Measurements from ENCODE around the gene HOXD10. TPM values are rescaled to one million over a fixed set of nuclear protein-coding genes. Genes with fewer than 3 reads are reported as not detected.

HOXD10 gene
- polyA plus RNA-seq, 1 donor from 2014 or later: not detected

- Histone ChIP-seq H3F3A (ENCODE audit: insufficient read depth, low read length, poor library complexity, severe bottlenecking) (no peaks in the 10 kb centered on the region), H3K79me2 (replicated peaks; ENCODE audit: insufficient read depth, low read length) (no peaks in the 10 kb centered on the region), H3K27ac (ENCODE audit: low read length) (no peak within 1 kb of the TSS), H3K9me2 (ENCODE audit: insufficient read depth, low read length) (no peaks in the 10 kb centered on the region), H3K36me3 (ENCODE audit: insufficient read depth, low read length) (no peaks in the 10 kb centered on the region), H3K9ac (ENCODE audit: low read length) (no peak within 1 kb of the TSS), H3K9me3 (ENCODE audit: low read length) (no peaks in the 10 kb centered on the region), H3K4me3 (ENCODE audit: low read length) (peak within 1 kb of the TSS; percentile 48), H3K27me3 (ENCODE audit: insufficient read depth, low read depth, low read length) (peaks cover 96% of the 10 kb centered on the region), H3K4me2 (ENCODE audit: low read length) (no peak within 1 kb of the TSS), H2AFZ (ENCODE audit: low read depth, low read length) (no peak within 1 kb of the TSS), H4K20me1 (ENCODE audit: insufficient read depth) (no peaks in the 10 kb centered on the region)
- TF ChIP-seq EZH2 (IDR thresholded peaks at IDR 0.05; ENCODE audit: borderline replicate concordance, insufficient read depth, low read length, poor library complexity, severe bottlenecking) (peak; percentile 59), POLR2AphosphoS5 (IDR thresholded peaks at IDR 0.05) (no peak), REST (IDR thresholded peaks at IDR 0.05; ENCODE audit: borderline replicate concordance) (no peak)
Observed at GRCh38 chr2:176106581-176107539, 9.7 kb upstream of the HOXD10 start, which contains the start of gene HOXD11. HOXD11 (plus strand) TSS chr2:176107280; CDS start chr2:176107356, 76 bp downstream.

- no peaks in the 10 kb centered on the region for H3K79me2 ChIP-seq (replicated peaks; ENCODE audit: insufficient read depth, low read length)
- H3K9me2 ChIP-seq (ENCODE audit: insufficient read depth, low read length): no peaks in the 10 kb centered on the region
- H3K4me2 ChIP-seq (ENCODE audit: low read length): no peak overlapping the region
- H3K9ac ChIP-seq (ENCODE audit: low read length): no peak overlapping the region
- peaks cover 96% of the 10 kb centered on the region for H3K27me3 ChIP-seq (ENCODE audit: insufficient read depth, low read depth, low read length)
- peaks cover 3% of the 10 kb centered on the region for H3K9me3 ChIP-seq (ENCODE audit: low read length)
- no peak overlapping the region for H2AFZ ChIP-seq (ENCODE audit: low read depth, low read length)
- H3K4me3 ChIP-seq (ENCODE audit: low read length): no peak overlapping the region
- H3K36me3 ChIP-seq (ENCODE audit: insufficient read depth, low read length): no peaks in the 10 kb centered on the region
- no peaks in the 10 kb centered on the region for H3F3A ChIP-seq (ENCODE audit: insufficient read depth, low read length, poor library complexity, severe bottlenecking)
- H4K20me1 ChIP-seq (ENCODE audit: insufficient read depth): no peaks in the 10 kb centered on the region
- H3K27ac ChIP-seq (ENCODE audit: low read length): no peak overlapping the region
- no peak for TF ChIP-seq MXI1 (conservative IDR thresholded peaks at IDR 0.05; ENCODE audit: poor library complexity, severe bottlenecking)
- no peak for TF ChIP-seq RAD21 (conservative IDR thresholded peaks at IDR 0.05)
- no peak for TF ChIP-seq CTCF (IDR thresholded peaks at IDR 0.05; ENCODE audit: poor library complexity, severe bottlenecking)
- TF ChIP-seq EZH2 (IDR thresholded peaks at IDR 0.05; ENCODE audit: borderline replicate concordance, insufficient read depth, low read length, poor library complexity, severe bottlenecking): no peak
- TF ChIP-seq SMC3 (conservative IDR thresholded peaks at IDR 0.05; ENCODE audit: poor library complexity): no peak
- no peak for TF ChIP-seq TAF1 (IDR thresholded peaks at IDR 0.05; ENCODE audit: low read depth)
- TF ChIP-seq REST (IDR thresholded peaks at IDR 0.05; ENCODE audit: borderline replicate concordance): no peak
- TF ChIP-seq EP300 (conservative IDR thresholded peaks at IDR 0.05; ENCODE audit: poor library complexity, severe bottlenecking): no peak
- TF ChIP-seq POLR2AphosphoS5 (IDR thresholded peaks at IDR 0.05): no peak
Observed at GRCh38 chr2:176107731-176108181, 8.8 kb upstream of the HOXD10 start.
